Astrocyte of the spinal cord (primary cell): ENCODE measurements around the gene RUNX1.

Experiments
- DNase-seq: peaks from one replicate; pipeline ENCODE4 v3.0.0; 2011; ENCODE audit warnings: low read depth, low spot score
- H3K4me3 ChIP-seq: 2 replicates; pipeline ENCODE4 v1.5.1; 2011; ENCODE audit warnings: low read depth, mild to moderate bottlenecking, low read length, moderate library complexity
- CTCF ChIP-seq: IDR thresholded peaks from 2 replicates; pipeline ENCODE4 v1.5.1; 2012; ENCODE audit warnings: low read depth, mild to moderate bottlenecking, low read length, inconsistent platforms
- in situ Hi-C: cut with HindIII; loops from 2 replicates; pipeline ENCODE4 v1.10.0; 2017; ENCODE audit warnings: low sequenced_read_pairs

RUNX1 gene

GRCh38 chr21:34865400-34866241 lies 183.5 kb downstream of the RUNX1 start:
- no peak overlapping the region for H3K4me3 ChIP-seq
- no peak for TF ChIP-seq CTCF
- peak; percentile 50 for DNase-seq
- in situ Hi-C loops = no loop called here

GRCh38 chr21:34864370-34865149 lies 184.5 kb downstream of the RUNX1 start:
- H3K4me3 ChIP-seq = no peak overlapping the region
- no peak for DNase-seq
- no peak for TF ChIP-seq CTCF
- in situ Hi-C loops = no loop called here

- DNase-seq = no peak
- in situ Hi-C loops = no loop called here
- H3K4me3 ChIP-seq = no peak overlapping the region
- no peak for TF ChIP-seq CTCF
These were observed 186.2 kb downstream of the RUNX1 start for GRCh38 chr21:34862951-34863350.

GRCh38 chr21:34861258-34861657 lies 187.8 kb downstream of the RUNX1 start:
- no peak overlapping the region for H3K4me3 ChIP-seq
- no peak for TF ChIP-seq CTCF
- in situ Hi-C loops = no loop called here
- DNase-seq = no peak

GRCh38 chr21:34859976-34860653 lies 189.0 kb downstream of the RUNX1 start:
- DNase-seq = no peak
- TF ChIP-seq CTCF = no peak
- in situ Hi-C loops = no loop called here
- no peak overlapping the region for H3K4me3 ChIP-seq

GRCh38 chr21:34858559-34858958 lies 190.5 kb downstream of the RUNX1 start:
- in situ Hi-C loops = no loop called here
- no peak for DNase-seq
- TF ChIP-seq CTCF = no peak
- H3K4me3 ChIP-seq = no peak overlapping the region
